T-helper 1 cell treated with Interleukin-12 subunit alpha and Interleukin-12 subunit beta and Interleukin-4 antibody, amounts not matched to agents 30 ng/mL and 1 ng/mL, for 36 hours (primary cell): ENCODE results near the gene SLC35B4. TPM values are rescaled to one million over a fixed set of nuclear protein-coding genes. Genes with fewer than 3 reads are reported as not detected.
"Not testable (repeated sequence)": the region's sequence is repeated elsewhere in the genome, so short reads cannot be mapped to it uniquely, and the experiment has no call there.

Experiments used
- intact Hi-C: fragments of 100-400 bp; cut with micrococcal nuclease; formaldehyde crosslinking; loops from one replicate; pipeline ENCODE4 v1.15.1; 2024
- total RNA-seq: library from RNA; stranded (reverse); gene quantifications from 2 replicates; pipeline ENCODE4 v1.2.3, GENCODE V29; 2022

Gene SLC35B4
- total RNA-seq, 1 donor from 2014 or later: 22.3 TPM

DNA sequence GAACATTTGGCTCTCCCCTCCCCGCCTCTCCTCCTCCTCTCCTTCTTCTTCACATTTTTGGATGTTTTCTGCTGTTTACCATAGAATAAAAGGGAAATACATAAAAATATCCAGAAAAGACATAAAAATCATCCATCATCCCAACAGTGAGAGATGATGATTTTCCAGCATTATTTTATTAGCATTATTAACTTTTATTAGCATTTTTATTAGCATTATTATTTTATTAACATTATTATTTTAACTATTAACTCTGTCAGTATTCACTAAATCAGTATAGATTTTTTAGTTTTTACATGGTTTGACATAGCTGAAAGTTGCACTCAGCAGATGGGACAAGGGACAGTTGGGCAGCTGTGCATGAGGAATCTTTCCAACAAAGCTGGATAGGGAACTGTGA lies 16.2 kb upstream of the SLC35B4 start:
- intact Hi-C loops: no loop called here

DNA sequence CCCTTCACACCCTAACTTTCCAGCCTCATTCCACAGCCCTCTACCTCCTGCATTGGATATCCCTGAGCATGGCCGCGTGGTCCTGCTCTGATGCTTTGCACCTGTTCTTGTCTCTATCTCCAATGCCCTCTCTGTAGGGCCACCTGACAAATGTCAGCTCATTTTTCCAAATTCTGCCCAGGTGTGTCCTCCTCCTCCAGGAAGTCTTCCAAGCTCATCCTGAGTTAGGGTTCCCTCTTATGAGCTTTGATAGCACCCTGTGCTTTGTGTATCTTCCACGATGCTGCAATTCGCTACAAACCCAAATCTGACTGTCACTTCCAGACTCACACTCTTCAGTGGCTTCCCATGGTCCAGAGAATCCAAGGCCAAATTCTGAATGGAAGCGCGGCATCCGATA lies 14.7 kb upstream of the SLC35B4 start:
- intact Hi-C loops: no loop called here

DNA sequence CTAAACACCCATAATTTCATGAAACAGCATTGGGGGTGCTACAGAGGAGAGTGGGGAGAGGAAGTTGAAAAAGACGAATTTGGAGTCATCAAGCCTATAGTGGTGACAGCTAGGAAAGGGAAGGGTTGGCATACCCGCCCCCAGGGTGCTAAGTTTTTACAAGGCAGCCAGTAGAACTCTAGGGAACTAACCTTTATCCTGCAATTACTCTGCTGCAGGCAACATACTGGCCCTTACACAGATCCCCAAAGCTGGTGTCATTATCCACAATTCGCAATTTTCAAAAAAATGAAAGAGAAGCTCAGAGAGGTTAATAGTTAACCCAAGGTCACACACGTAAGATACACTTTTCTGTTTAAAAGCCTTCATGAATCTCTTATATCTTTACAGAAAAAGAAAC lies 14.2 kb upstream of the SLC35B4 start:
- intact Hi-C loops: no loop called here

DNA sequence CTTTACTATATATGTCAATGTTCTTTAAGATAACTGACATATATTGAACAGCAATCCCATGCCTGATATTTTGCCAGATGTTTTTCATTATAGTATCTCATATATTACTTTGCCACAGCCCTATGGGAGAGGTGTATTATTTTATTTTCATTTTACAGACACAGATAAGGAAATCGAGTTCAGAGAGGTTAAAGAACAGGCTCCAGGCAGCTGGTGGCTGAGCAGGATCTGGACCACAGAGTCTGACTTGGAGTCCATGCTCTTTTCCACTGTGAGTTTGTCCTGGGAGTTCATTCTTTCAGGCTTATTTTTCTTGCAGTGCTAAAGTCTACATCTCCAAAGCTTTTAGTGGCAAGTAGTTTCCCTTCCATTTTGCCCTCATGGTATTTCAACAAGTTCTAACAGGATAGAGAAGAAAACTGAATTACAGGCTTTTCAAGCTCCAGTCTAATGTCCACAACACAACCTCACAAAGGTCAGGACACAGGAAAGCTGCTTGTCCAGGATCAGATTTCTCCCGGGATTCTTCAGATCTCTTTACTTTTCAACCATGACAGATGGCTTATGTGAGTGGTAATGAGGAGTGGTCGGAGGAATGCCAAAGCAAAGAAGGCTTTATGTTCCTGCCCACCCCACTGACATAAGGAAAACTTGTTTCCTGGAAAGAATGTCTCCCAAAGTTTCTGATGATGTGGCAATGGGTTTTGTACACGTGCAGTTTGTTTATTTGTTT lies 13.1 kb upstream of the SLC35B4 start:
- intact Hi-C loops: no loop called here

DNA sequence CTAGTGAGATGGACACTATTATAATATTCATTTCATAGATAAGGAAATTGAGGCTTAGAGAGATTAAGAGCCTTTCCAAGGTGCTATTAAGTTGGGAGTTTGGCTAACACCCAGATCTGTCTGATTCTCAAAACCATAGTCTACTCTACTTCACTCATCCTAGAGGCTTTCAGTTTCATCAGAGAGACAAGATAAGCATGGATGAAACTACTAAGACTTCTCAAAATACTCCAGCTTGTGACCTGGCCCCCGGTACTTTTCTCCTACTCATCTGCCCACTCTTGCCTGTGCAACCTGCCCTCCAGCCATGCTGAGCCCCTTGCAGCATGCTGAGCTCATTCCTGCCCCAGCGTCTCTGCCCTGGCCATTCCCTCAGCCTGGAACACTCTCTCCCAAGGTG lies 12.2 kb upstream of the SLC35B4 start:
- intact Hi-C loops: no loop called here

DNA sequence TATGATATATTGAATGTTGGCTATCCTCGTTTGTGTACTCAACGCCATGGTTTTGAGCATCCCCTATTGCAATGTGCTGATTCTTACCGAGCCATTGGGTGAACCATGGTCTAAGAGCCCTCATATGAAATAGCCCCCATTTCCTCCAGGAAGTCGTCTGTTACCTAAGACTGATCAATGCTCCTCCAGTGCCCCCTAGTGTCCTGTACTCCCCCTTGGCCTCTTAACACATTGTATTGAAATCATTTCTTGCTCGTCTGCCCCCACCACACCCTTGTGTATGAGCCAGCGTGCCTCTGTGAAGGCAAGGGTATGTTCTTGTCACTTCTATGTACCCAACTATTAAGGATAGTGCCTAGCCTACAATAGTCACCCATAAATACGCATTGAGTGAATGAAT lies 11.2 kb upstream of the SLC35B4 start:
- intact Hi-C loops: no loop called here

DNA sequence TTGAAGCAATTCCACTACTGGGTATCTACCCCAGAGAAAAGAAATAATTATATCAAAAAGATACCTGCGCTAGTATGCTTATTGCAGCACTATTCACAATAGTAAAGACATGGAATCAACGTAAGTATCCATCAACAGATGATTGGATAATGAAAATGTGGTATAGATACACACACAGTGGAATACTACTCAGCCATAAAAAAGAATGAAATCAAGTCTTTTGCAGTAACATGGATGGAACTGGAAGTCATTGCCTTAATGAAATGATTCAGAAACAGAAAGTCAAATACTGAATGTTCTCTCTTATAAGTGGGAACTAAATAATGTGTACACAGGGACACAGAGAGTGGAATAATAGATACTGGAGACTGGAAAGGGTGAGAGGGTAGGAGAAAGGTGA lies 7.4 kb upstream of the SLC35B4 start:
- intact Hi-C loops: no loop called here

DNA sequence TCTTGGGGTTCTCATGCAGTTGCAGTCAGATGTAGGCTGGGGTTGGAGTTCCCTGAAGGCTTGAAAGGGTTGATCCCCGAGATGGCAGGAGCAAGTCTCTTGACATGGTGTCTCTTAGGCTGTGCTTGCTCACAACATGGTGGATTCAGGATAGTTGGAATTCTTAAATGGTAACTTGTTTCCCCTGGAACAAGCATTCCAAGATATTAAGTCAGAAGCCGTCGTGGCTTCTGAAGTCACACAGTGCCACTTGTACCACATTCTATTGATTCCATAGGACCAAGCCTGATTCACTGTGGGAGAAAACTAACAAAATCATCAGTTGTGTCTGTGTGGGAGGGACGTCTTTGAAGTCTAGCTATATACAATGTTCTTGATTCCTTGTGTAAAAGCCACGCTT lies 3.5 kb upstream of the SLC35B4 start:
- intact Hi-C loops: no loop called here

DNA sequence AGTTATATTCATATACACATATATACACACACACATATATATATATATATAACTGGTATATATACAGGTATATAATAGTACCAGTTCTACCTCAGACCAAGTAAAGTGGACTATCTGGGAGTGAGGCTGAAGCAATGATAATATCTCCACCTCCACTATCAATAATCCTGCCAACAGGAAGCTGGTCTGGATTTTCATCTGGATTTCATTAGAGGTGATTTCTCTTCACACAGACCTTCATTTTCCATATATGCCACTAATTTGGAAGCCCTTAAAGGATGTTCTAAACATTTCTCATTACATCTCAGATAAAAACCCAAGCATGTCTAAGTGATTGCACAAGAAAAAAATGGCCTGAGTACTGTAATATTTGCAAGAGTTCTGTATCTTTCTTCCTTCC lies 1.7 kb upstream of the SLC35B4 start:
- intact Hi-C loops: loop anchor here (5.0 to 10.0 kb wide), 3 partner anchors 176 to 1881 kb away; no protein-coding TSS in a partner anchor

DNA sequence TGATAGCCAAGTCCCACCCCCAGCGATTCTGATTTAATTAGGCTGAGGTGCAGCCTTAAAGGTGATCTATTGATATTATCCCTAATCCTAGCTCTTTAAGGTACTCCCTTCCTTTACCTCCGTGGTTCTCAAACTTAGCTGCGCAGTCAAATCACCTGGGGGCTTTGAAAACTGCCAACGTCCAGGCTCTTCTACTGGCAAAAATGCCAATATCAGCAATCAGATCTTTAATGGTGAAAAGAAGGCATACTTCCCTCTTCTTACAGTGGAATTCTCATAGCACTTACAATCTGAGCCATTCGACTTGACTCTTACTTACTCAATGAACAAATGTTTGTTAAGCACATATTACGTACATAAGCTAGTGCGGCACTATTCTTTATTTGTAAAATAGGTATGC lies 704 bp upstream of the SLC35B4 start:
- intact Hi-C loops: loop anchor here (1.0 to 10.0 kb wide), 15 partner anchors 41 to 1880 kb away; partner anchors contain the start of genes AGBL3, AKR1B1, CHCHD3 and CNOT4

DNA sequence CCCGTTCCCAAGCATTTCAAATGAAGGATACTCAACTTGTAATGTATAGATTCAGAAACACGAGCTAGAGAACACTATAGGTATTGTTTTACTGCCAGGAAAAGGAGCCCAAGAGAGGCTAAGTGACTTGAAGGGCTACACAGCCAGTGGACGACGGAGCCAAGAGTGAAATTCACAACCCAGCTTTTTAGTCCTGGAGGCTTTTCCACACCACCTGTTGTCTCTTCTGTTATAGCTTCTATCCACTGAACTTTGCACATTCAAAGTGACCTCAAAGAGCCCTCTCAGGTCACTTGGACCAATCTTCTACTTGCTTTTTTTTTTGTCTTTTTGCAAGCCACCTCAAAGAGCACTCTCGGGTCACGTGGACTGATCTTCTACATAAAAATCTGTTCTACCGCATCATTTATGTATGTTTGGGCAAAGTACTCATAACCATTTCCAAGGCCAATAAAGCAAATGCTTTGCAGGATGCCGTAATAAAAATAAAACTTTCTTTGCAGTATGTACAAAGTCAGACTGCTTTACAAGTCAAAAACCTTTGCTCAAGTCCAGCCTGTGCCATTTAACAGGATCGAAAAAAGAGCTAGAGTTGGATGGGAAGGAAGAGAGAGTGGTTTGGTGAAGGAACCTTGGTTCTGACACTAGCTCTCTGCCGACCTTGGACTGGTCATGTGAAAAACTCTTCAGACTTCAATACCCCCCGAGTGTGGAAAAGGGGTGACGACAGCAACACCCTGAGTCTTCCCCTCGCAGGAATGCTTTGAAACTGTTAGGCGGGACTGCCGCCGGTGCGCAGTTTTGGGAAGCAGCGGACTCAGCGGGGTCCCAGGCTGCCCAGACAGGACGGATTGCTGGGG lies 821 bp downstream of the SLC35B4 start:
- intact Hi-C loops: loop anchor here (1.0 to 10.0 kb wide), 7 partner anchors 174 to 1879 kb away; partner anchors contain the start of genes BPGM and STMP1

DNA sequence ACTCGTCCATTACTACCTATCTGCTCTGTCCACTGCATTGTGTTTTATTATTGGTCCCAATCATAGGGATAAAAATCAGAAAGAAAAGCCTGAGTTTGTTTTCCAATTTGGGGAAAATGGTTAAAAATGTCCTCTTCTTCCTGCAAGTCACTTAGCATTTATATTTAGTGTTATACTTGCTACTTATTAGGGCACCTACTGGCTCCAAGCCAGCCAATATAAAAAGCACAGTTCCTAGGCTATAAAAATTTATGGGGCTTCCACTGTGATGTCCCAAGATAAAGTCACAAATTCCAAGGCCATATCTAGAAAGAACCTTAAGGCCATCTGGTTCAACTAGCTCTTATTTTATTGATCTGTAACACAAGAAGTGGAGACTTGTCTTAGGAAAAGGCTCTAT lies 3.2 kb downstream of the SLC35B4 start:
- intact Hi-C loops: loop anchor here (10.0 kb wide), 1 partner anchor 1659 kb away; no protein-coding TSS in a partner anchor

DNA sequence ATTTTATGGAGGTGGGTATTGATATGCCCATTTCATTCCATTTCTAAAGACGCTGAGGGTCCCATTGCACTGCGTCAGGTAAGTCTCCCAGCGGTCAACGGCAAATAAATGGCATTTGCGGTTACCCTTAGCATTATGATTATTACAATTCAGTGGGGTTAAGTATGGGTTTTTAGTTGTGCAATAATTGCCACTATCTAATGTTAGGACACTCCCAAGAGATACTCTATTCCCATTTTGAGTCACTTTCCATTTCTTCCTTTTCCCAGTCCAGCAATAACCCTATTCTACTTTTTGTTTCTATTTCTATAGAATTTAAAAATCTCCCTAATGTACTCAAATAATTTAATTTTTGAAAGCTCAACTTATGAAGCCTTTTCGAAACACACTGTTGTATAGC lies 4.0 kb downstream of the SLC35B4 start:
- intact Hi-C loops: loop anchor here (10.0 kb wide), 1 partner anchor 1658 kb away; no protein-coding TSS in a partner anchor

DNA sequence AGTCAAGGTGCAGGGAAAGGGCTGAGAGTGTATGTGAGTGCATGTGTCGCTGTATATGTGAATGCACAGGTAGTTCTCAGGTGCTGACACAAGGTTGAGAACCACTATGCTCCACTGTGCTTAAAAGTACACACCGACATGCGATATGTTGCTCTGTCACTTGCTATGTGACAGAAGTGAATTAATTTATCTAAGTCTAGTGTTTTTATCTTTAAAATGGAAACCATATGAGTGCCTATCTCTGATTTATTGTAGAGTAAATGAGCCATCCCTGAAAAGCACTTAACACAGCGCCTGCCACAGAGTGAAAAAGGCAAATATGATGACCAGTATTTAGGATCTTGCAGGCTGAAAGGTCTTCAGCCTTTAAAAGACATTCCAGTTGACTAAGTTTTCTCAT lies 4.9 kb downstream of the SLC35B4 start:
- intact Hi-C loops: loop anchor here (10.0 kb wide), 1 partner anchor 1657 kb away; no protein-coding TSS in a partner anchor

DNA sequence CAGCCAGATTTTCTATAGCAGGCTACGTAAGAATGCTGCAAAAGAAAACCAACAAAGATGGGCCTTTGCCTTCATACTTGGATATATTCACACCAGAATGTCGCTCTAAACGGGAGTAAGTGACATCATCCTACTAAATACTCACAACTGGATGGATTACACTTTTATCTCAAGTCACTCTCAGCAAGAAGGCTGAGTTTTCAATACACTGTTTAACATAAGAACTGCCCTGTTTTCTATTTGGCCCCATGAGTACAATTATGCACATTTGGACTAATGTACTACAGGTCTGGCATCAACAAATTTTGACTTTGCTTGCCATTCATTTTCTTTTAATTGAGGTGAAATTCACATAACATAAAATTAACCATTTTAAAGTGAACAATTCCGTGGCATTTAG lies 8.2 kb downstream of the SLC35B4 start:
- intact Hi-C loops: no loop called here

DNA sequence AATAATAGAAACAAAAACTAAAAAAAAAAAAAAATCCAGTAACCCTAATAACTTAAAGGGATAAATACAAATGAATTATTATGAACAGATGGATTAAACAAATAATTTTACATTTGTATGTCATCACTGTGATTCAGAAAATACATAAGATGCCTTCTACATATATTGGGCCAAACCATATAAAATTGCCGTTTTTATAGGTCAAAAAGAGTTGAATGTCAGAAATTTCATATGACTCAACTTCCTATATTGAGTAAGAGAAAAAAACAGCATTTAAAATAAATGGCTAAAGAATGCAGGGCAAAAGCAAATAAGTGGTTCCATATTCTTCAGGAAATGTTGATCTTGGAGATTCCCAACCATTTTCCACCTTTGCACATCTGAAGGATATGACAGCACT lies 9.4 kb downstream of the SLC35B4 start:
- intact Hi-C loops: no loop called here

DNA sequence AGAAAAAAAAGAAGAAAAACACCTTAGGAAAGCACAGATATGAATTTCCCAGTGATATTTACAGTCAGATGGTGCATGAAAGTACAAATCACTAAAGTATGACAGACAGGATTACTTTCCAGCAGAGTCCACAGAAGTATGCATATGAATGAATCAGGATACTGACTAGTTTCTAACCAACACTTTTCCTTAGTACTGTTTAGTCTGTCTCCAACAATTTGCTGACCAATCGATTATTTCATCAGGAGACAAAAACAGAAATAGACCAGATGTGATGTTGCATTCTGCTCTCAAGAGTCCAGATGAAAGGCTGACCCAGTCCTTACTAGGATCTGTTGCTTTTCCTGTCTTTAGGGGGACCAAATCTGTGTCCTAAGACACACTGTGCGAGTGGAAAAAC lies 14.6 kb downstream of the SLC35B4 start:
- intact Hi-C loops: no loop called here

DNA sequence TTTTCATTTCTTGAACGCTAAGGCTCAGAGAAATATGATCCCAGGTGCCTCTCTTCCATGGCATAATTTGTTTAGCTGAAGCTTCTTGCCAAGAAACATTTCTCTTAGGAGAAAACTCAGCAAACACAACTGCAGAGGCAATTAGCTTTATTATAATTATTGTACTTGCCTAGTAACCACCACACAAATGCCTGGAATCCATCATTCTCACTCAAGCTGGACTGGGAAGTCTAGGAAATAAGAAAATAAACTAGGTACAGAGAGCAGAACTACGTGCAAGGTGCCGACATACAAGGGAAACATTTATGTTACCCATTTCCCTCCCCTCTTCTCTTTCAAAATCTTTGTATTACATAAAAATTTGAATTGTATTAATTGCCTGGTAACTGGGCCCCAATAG lies 15.1 kb downstream of the SLC35B4 start:
- intact Hi-C loops: no loop called here

DNA sequence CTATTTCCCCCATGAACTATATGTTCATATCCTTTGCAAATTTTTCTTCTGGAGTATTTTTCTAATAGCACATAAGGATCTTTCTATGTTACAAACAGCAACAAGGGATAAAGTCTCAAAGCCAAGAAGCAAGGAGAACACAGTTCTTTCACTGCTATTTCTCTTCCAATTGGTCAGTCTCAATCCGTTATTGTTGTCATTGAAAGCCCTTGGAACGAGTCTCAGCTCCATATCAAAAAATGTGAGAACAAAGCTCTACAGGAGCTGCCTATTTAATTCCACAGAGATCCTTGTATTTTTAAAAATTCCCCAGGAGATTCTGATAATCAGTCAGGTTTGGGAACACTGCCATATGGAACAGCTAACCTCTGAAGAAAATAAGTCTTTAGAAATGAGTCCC lies 15.7 kb downstream of the SLC35B4 start:
- intact Hi-C loops: no loop called here

DNA sequence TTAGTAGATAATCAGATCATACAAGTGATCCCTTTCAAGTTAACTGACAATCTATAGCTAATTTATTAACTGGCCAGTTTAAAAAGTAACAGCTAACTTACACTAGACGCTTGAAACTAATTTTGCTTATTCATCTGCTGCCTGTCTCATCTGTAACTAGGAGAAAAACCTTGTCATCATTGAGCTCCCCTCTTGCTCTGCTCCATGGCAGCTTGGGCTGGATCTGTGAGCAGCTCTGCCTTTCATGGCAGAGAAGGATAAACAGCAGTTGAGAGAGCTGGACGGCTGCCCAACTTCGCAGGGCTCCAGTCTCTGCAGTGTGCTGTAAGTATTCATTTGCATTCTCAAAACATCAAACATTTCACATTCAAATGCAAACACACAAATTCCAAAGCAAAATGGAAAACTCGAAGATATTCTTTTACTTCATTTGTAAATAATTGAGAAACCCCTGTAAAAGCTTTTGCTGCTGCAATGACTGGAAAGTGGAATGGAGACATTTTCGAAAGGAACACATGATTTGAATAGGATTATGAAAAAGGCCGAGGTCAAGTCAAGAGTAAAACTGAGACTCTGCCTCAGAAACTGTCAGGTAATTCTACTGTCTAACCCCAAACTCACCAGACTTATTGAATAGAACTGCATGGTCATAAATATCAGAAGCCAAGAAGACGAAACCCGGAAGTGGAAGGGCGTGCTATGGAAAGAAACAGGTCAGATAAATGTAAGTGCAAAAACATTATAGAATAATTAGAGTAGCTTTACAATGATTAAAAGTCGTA lies 17.6 kb downstream of the SLC35B4 start:
- intact Hi-C loops: no loop called here

DNA sequence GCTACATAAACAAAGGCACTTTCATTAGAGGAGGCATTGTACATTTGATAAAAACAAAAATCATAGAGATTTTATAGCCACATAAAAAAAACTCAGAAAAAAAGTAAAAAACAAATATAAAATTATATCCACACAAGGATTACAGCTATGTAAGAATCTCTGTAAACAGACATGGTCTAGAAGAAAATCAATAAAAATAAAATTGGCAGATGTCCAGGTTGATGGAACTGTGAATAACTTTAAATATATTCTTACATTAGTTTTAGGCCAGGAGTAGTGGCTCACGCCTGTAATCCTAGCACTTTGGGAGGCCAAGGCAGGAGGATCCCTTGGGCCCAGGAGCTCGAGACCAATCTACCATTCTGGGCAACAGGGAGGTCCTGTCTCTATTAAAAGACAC lies 19.2 kb downstream of the SLC35B4 start:
- intact Hi-C loops: no loop called here

DNA sequence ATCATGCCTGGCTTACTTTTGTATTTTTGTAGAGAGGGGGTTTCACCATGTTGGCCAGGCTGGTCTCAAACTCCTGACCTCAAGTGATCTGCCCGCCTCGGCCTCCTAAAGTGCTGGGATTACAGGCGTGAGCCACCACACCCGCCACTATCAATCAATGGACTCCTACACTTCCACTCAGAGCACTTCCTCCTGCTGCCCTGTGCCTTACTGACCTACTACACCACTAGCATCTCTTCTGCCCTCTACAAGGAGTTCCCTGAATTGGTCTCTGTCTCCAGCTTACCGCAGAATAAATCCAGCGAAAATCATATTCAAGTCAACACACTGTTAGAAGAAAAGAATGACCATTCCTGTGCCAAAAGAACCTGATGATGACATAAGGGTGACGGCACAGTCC lies 20.7 kb downstream of the SLC35B4 start:
- intact Hi-C loops: not testable (repeated sequence)
